ENCODE measurements around the gene CLCF1.
A peak's percentile ranks its signal among the peaks of the same experiment; 100 is the strongest.
"Not testable (repeated sequence)": the region's sequence is repeated elsewhere in the genome, so short reads cannot be mapped to it uniquely, and the experiment has no call there.

The CLCF1 gene

GRCh38 chr11:67323526-67323925, 49.9 kb downstream of the CLCF1 start:
- no peak overlapping the region for H3K4me3 ChIP-seq (ENCODE audit: low read depth, low read length)

GRCh38 chr11:67322049-67322448, 51.3 kb downstream of the CLCF1 start:
- no peak for TF ChIP-seq CTCF (IDR thresholded peaks at IDR 0.05; ENCODE audit: low read depth, low read length)
- H3K4me3 ChIP-seq (ENCODE audit: low read depth, low read length) = no peak overlapping the region

More at GRCh38 chr11:67323526-67323925, 49.9 kb downstream of the CLCF1 start:
- TF ChIP-seq CTCF (IDR thresholded peaks at IDR 0.05; ENCODE audit: low read depth, low read length) = no peak

GRCh38 chr11:67321313-67321871, 52.0 kb downstream of the CLCF1 start:
- no peak for TF ChIP-seq CTCF (IDR thresholded peaks at IDR 0.05; ENCODE audit: low read depth, low read length)
- H3K4me3 ChIP-seq (ENCODE audit: low read depth, low read length) = no peak overlapping the region

- H3K4me3 ChIP-seq (ENCODE audit: low read depth, low read length) = no peak overlapping the region
- TF ChIP-seq CTCF (IDR thresholded peaks at IDR 0.05; ENCODE audit: low read depth, low read length) = no peak
Measured at GRCh38 chr11:67320691-67321090, 52.7 kb downstream of the CLCF1 start.

- no peak for TF ChIP-seq CTCF (IDR thresholded peaks at IDR 0.05; ENCODE audit: low read depth, low read length)
- H3K4me3 ChIP-seq (ENCODE audit: low read depth, low read length) = no peak overlapping the region
Measured at GRCh38 chr11:67320011-67320410, 53.4 kb downstream of the CLCF1 start.

- not testable (repeated sequence) for H3K4me3 ChIP-seq (ENCODE audit: low read depth, low read length)
Measured at GRCh38 chr11:67318876-67319275, 54.5 kb downstream of the CLCF1 start.

- no peak for TF ChIP-seq CTCF (IDR thresholded peaks at IDR 0.05; ENCODE audit: low read depth, low read length)
- H3K4me3 ChIP-seq (ENCODE audit: low read depth, low read length) = peak overlapping the region; percentile 77
Measured at GRCh38 chr11:67317888-67318555, 55.4 kb downstream of the CLCF1 start.

All from WI38 (cell line).